ENCODE measurements around the gene AKAP6.

AKAP6 gene

GRCh38 chr14:32607399-32607798 is 278.3 kb downstream of the AKAP6 start:
- DNase-seq (ENCODE audit: low read depth in 1 of 2, low spot score in 1 of 2) = no peak

GRCh38 chr14:32608857-32609256 is 279.8 kb downstream of the AKAP6 start:
- no peak for DNase-seq (ENCODE audit: low read depth in 1 of 2, low spot score in 1 of 2)

GRCh38 chr14:32609388-32609787 is 280.3 kb downstream of the AKAP6 start:
- DNase-seq (ENCODE audit: low read depth in 1 of 2, low spot score in 1 of 2) = no peak

- no peak for DNase-seq (ENCODE audit: low read depth in 1 of 2, low spot score in 1 of 2)
Measured at GRCh38 chr14:32611752-32612151, 282.7 kb downstream of the AKAP6 start.

GRCh38 chr14:32618991-32619390 is 289.9 kb downstream of the AKAP6 start:
- no peak for DNase-seq (ENCODE audit: low read depth in 1 of 2, low spot score in 1 of 2)

GRCh38 chr14:32620303-32620702 is 291.2 kb downstream of the AKAP6 start:
- DNase-seq (ENCODE audit: low read depth in 1 of 2, low spot score in 1 of 2) = no peak

GRCh38 chr14:32620724-32621123 is 291.6 kb downstream of the AKAP6 start:
- DNase-seq (ENCODE audit: low read depth in 1 of 2, low spot score in 1 of 2) = no peak

- no peak for DNase-seq (ENCODE audit: low read depth in 1 of 2, low spot score in 1 of 2)
Measured at GRCh38 chr14:32621585-32621984, 292.5 kb downstream of the AKAP6 start.

GRCh38 chr14:32622742-32623141 is 293.6 kb downstream of the AKAP6 start:
- no peak for DNase-seq (ENCODE audit: low read depth in 1 of 2, low spot score in 1 of 2)

- no peak for DNase-seq (ENCODE audit: low read depth in 1 of 2, low spot score in 1 of 2)
Measured at GRCh38 chr14:32623300-32624093, 294.4 kb downstream of the AKAP6 start.

GRCh38 chr14:32625211-32625610 is 296.1 kb downstream of the AKAP6 start:
- DNase-seq (ENCODE audit: low read depth in 1 of 2, low spot score in 1 of 2) = no peak

GRCh38 chr14:32627545-32628298 is 298.6 kb downstream of the AKAP6 start:
- DNase-seq (ENCODE audit: low read depth in 1 of 2, low spot score in 1 of 2) = no peak

- DNase-seq (ENCODE audit: low read depth in 1 of 2, low spot score in 1 of 2) = no peak
Measured at GRCh38 chr14:32629236-32629635, 300.1 kb downstream of the AKAP6 start.

- no peak for DNase-seq (ENCODE audit: low read depth in 1 of 2, low spot score in 1 of 2)
Measured at GRCh38 chr14:32630701-32631100, 301.6 kb downstream of the AKAP6 start.

GRCh38 chr14:32633224-32633859 is 304.2 kb downstream of the AKAP6 start:
- no peak for DNase-seq (ENCODE audit: low read depth in 1 of 2, low spot score in 1 of 2)

- no peak for DNase-seq (ENCODE audit: low read depth in 1 of 2, low spot score in 1 of 2)
Measured at GRCh38 chr14:32633930-32634329, 304.8 kb downstream of the AKAP6 start.

GRCh38 chr14:32635061-32635719 is 306.1 kb downstream of the AKAP6 start:
- no peak for DNase-seq (ENCODE audit: low read depth in 1 of 2, low spot score in 1 of 2)

GRCh38 chr14:32637582-32637981 is 308.5 kb downstream of the AKAP6 start:
- no peak for DNase-seq (ENCODE audit: low read depth in 1 of 2, low spot score in 1 of 2)

- no peak for DNase-seq (ENCODE audit: low read depth in 1 of 2, low spot score in 1 of 2)
Measured at GRCh38 chr14:32639208-32639607, 310.1 kb downstream of the AKAP6 start.

GRCh38 chr14:32645551-32645950 is 316.5 kb downstream of the AKAP6 start:
- DNase-seq (ENCODE audit: low read depth in 1 of 2, low spot score in 1 of 2) = no peak

- no peak for DNase-seq (ENCODE audit: low read depth in 1 of 2, low spot score in 1 of 2)
Measured at GRCh38 chr14:32648434-32648833, 319.3 kb downstream of the AKAP6 start.
